Panc1 (cell line): Measurements from ENCODE around the gene LHFPL2.

Source experiments
- POLR2AphosphoS5 ChIP-seq: IDR thresholded peaks from 2 replicates; pipeline ENCODE4 v1.6.1; 2012; ENCODE audit warnings: mild to moderate bottlenecking, low read depth, low read length, moderate library complexity
- SIN3A ChIP-seq: IDR thresholded peaks from 2 replicates; pipeline ENCODE4 v1.6.1; 2012; ENCODE audit warnings: low read depth, mild to moderate bottlenecking, low read length, moderate library complexity, borderline replicate concordance; ENCODE audit not compliant: insufficient read depth
- TF ChIP-seq, protein P1 (sequence below): fragments of 450-650 bp; IDR thresholded peaks from 2 replicates; pipeline ENCODE4 v1.5.1; 2017; ENCODE audit warnings: mild to moderate bottlenecking
- TF ChIP-seq, protein P2 (sequence below), 2 experiments: IDR thresholded peaks; 2 replicates each; pipeline ENCODE4 v1.6.1; 2011 to 2012; ENCODE audit warnings: low read depth in 2 of 2, control low read depth in 1 of 2, low read length in 1 of 2, mild to moderate bottlenecking in 1 of 2, moderate library complexity in 1 of 2; ENCODE audit not compliant: insufficient read depth in 1 of 2

DNA sequence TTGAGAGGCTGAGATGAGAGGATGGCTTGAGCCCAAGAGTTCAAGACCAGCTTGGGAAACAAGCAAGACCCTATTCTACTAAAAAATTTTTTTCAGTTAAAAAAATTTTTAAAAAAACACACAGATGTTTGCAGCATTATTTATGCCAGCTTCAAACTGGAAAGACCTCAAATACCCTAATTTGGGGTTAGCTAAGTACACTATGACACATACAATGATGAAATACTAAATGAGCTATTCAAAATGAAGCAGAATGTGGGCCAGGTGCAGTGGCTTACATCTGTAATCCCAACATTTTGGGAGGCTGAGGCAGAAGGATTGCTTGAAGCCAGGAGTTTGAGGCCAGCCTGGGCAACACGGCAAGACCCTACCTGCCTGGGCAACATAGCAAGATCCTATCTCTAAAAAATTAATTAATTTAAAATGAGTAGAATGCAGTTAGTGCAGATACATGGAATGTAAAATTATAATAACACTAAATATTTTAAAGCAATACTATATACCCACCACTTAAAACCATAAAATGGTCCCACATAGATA is 44.9 kb downstream of the LHFPL2 start:
- TF ChIP-seq, protein P1, sequence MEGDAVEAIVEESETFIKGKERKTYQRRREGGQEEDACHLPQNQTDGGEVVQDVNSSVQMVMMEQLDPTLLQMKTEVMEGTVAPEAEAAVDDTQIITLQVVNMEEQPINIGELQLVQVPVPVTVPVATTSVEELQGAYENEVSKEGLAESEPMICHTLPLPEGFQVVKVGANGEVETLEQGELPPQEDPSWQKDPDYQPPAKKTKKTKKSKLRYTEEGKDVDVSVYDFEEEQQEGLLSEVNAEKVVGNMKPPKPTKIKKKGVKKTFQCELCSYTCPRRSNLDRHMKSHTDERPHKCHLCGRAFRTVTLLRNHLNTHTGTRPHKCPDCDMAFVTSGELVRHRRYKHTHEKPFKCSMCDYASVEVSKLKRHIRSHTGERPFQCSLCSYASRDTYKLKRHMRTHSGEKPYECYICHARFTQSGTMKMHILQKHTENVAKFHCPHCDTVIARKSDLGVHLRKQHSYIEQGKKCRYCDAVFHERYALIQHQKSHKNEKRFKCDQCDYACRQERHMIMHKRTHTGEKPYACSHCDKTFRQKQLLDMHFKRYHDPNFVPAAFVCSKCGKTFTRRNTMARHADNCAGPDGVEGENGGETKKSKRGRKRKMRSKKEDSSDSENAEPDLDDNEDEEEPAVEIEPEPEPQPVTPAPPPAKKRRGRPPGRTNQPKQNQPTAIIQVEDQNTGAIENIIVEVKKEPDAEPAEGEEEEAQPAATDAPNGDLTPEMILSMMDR, result no peak
- TF ChIP-seq POLR2AphosphoS5 (no peak), SIN3A (no peak)
- TF ChIP-seq, protein P2, sequence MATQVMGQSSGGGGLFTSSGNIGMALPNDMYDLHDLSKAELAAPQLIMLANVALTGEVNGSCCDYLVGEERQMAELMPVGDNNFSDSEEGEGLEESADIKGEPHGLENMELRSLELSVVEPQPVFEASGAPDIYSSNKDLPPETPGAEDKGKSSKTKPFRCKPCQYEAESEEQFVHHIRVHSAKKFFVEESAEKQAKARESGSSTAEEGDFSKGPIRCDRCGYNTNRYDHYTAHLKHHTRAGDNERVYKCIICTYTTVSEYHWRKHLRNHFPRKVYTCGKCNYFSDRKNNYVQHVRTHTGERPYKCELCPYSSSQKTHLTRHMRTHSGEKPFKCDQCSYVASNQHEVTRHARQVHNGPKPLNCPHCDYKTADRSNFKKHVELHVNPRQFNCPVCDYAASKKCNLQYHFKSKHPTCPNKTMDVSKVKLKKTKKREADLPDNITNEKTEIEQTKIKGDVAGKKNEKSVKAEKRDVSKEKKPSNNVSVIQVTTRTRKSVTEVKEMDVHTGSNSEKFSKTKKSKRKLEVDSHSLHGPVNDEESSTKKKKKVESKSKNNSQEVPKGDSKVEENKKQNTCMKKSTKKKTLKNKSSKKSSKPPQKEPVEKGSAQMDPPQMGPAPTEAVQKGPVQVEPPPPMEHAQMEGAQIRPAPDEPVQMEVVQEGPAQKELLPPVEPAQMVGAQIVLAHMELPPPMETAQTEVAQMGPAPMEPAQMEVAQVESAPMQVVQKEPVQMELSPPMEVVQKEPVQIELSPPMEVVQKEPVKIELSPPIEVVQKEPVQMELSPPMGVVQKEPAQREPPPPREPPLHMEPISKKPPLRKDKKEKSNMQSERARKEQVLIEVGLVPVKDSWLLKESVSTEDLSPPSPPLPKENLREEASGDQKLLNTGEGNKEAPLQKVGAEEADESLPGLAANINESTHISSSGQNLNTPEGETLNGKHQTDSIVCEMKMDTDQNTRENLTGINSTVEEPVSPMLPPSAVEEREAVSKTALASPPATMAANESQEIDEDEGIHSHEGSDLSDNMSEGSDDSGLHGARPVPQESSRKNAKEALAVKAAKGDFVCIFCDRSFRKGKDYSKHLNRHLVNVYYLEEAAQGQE (IDR thresholded peaks at IDR 0.05; ENCODE audit: insufficient read depth in 1 of 2, low read depth in 2 of 2, low read length in 1 of 2), result no peak
